ENCODE measurements around the gene UNC5C.

UNC5C gene

DNA sequence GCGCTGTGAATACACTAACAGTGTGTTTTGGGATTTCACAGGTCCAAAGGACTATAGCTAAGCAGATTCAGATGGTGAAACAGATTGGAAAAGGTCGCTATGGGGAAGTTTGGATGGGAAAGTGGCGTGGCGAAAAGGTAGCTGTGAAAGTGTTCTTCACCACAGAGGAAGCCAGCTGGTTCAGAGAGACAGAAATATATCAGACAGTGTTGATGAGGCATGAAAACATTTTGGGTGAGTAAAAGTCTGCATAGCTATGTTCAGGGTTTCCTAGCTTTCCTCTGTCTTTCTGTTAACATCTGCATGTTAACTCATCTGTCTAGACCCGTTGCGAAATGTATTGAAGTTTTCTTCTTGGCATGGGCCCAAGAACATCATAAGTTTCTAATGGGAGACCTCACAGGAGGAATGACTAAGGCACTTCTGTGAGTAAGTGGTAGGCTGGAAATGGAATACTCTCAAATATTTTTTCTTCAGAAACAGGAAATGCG, 418.9 kb downstream of the UNC5C start:
- intact Hi-C loops (cut with DNase I; ENCODE audit: low total_unique reads): loop anchor here (10.0 kb wide), 1 partner anchor 725 kb away; no protein-coding TSS in a partner anchor
- no peaks in the 10 kb centered on the region for H3K36me3 ChIP-seq
- H3K27me3 ChIP-seq: no peaks in the 10 kb centered on the region
- peak in 1 of 2 donors; percentile 74 for DNase-seq
- H3K27ac ChIP-seq: peak overlapping the region; percentile 31 to 39
- H3K4me3 ChIP-seq: peak overlapping the region in 1 of 2 donors; percentile 2
- TF ChIP-seq, protein P1, sequence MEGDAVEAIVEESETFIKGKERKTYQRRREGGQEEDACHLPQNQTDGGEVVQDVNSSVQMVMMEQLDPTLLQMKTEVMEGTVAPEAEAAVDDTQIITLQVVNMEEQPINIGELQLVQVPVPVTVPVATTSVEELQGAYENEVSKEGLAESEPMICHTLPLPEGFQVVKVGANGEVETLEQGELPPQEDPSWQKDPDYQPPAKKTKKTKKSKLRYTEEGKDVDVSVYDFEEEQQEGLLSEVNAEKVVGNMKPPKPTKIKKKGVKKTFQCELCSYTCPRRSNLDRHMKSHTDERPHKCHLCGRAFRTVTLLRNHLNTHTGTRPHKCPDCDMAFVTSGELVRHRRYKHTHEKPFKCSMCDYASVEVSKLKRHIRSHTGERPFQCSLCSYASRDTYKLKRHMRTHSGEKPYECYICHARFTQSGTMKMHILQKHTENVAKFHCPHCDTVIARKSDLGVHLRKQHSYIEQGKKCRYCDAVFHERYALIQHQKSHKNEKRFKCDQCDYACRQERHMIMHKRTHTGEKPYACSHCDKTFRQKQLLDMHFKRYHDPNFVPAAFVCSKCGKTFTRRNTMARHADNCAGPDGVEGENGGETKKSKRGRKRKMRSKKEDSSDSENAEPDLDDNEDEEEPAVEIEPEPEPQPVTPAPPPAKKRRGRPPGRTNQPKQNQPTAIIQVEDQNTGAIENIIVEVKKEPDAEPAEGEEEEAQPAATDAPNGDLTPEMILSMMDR (IDR thresholded peaks at IDR 0.05): no peak
- peaks cover 0 to 13% (median 2%) of the 10 kb centered on the region in 4 donors for H3K4me1 ChIP-seq
- no peaks in the 10 kb centered on the region for H3K9me3 ChIP-seq

DNA sequence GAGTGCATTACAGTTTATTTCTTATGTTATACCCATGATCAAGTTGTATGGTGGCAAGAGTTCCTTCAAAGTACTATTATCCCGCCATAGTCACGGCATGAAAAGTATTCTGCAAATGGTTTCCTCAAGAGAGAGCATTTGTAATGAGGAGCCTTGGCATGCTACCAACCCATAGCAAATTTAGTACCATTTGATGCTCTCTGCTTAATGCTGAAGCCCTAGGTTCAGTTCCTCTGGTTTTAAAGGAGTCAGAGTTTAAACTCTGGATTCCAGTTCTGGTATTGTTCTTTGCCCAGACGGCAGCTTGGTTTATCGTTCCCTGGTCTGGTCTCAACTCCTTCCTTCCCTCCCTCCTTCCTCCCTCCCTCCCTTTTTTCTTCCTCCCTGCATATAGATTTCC, 419.7 kb downstream of the UNC5C start:
- intact Hi-C loops (cut with DNase I; ENCODE audit: low total_unique reads): loop anchor here (10.0 kb wide), 1 partner anchor 724 kb away; no protein-coding TSS in a partner anchor
- TF ChIP-seq, protein P1 (IDR thresholded peaks at IDR 0.05): no peak
- H3K36me3 ChIP-seq: no peaks in the 10 kb centered on the region
- peaks cover 0 to 13% (median 2%) of the 10 kb centered on the region in 4 donors for H3K4me1 ChIP-seq
- H3K27ac ChIP-seq: no peak overlapping the region
- no peaks in the 10 kb centered on the region for H3K9me3 ChIP-seq
- no peak overlapping the region for H3K4me3 ChIP-seq
- no peaks in the 10 kb centered on the region for H3K27me3 ChIP-seq
- DNase-seq: no peak

DNA sequence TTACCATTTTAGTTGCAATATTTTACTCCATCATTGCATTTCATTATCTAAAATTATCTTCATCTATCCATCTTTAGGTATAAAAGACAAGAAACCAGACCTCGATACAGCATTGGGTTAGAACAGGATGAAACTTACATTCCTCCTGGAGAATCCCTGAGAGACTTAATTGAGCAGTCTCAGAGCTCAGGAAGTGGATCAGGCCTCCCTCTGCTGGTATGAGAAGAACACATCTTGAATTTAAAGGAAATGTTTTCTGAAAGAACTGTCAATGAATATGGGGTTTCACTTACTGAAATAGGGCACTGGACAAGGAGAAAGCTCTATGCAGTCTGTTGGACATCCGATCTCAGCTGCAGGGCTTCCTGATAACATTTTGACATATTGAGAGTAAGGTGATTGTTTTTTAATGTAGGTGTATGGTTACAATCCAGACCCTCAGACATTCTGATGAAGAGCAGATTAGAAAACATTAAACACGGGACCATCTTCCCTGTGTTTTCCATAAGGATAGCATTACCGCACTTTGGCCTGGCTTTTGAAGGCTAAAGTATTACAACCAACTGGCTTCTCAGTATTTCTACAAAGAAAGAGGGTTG, 423.8 kb downstream of the UNC5C start:
- no peaks in the 10 kb centered on the region for H3K36me3 ChIP-seq
- DNase-seq: no peak
- no peaks in the 10 kb centered on the region for H3K27me3 ChIP-seq
- intact Hi-C loops (cut with DNase I; ENCODE audit: low total_unique reads): loop anchor here (10.0 kb wide), 1 partner anchor 720 kb away; no protein-coding TSS in a partner anchor
- peaks cover 0 to 8% (median 2%) of the 10 kb centered on the region in 4 donors for H3K4me1 ChIP-seq
- H3K4me3 ChIP-seq: no peak overlapping the region
- H3K27ac ChIP-seq: no peak overlapping the region
- TF ChIP-seq, protein P1 (IDR thresholded peaks at IDR 0.05): peak; percentile 41 to 51
- H3K9me3 ChIP-seq: no peaks in the 10 kb centered on the region

DNA sequence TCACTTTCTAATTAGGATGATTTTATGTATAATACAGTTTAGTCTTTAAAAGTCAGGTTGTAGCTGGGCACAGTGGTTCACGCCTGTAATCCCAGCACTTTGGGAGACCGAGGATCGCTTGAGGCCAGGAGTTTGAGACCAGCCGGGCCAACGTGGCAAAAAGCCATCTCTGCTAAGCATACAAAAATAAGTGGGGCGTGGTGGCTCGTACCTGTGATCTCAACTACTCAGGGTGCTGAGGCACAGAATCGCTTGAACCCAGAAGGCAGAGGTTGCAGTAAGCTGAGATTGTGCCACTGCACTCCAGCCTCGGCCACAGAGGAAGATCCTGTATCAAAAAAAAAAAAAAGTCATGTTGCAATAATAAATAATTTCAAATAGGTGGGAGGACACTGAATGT, 426.8 kb downstream of the UNC5C start:
- H3K27ac ChIP-seq: no peak overlapping the region
- DNase-seq: no peak
- H3K36me3 ChIP-seq: no peaks in the 10 kb centered on the region
- no peaks in the 10 kb centered on the region for H3K9me3 ChIP-seq
- intact Hi-C loops (cut with DNase I; ENCODE audit: low total_unique reads): loop anchor here (10.0 kb wide), 1 partner anchor 717 kb away; no protein-coding TSS in a partner anchor
- TF ChIP-seq, protein P1 (IDR thresholded peaks at IDR 0.05): no peak
- no peaks in the 10 kb centered on the region for H3K27me3 ChIP-seq
- H3K4me1 ChIP-seq: no peaks in the 10 kb centered on the region
- H3K4me3 ChIP-seq: no peak overlapping the region

DNA sequence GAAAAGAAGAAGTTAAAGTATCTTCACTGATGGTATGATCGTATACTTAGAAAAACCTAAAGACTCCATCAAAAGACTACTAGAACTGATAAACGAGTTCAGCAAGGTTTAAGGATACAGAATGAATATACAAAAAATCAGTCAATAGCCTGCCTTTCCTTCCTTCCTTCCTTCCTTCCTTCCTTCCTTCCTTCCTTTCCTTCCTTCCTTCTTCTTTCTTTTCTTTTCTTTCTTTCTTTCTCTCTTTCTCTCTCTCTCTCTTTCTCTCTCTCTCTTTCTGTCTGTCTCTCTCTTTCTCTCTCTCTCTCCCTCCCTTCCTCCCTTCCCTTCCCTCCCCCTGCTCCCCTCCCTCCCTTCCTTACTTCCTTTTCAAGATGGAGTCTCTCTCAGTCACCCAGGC, 428.3 kb downstream of the UNC5C start:
- intact Hi-C loops (cut with DNase I; ENCODE audit: low total_unique reads): loop anchor here (10.0 kb wide), 1 partner anchor 716 kb away; no protein-coding TSS in a partner anchor
- H3K9me3 ChIP-seq: no peaks in the 10 kb centered on the region
- H3K27me3 ChIP-seq: no peaks in the 10 kb centered on the region
- no peak overlapping the region for H3K4me3 ChIP-seq
- no peaks in the 10 kb centered on the region for H3K4me1 ChIP-seq
- no peaks in the 10 kb centered on the region for H3K36me3 ChIP-seq
- no peak overlapping the region for H3K27ac ChIP-seq
- TF ChIP-seq, protein P1 (IDR thresholded peaks at IDR 0.05): no peak
- DNase-seq: no peak
